ENCODE results near the gene SPATA22. TPM values are rescaled to one million over a fixed set of nuclear protein-coding genes. Genes with fewer than 3 reads are reported as not detected.

SPATA22 gene
- total RNA-seq, 2 donors from 2014 or later, result not detected

DNA sequence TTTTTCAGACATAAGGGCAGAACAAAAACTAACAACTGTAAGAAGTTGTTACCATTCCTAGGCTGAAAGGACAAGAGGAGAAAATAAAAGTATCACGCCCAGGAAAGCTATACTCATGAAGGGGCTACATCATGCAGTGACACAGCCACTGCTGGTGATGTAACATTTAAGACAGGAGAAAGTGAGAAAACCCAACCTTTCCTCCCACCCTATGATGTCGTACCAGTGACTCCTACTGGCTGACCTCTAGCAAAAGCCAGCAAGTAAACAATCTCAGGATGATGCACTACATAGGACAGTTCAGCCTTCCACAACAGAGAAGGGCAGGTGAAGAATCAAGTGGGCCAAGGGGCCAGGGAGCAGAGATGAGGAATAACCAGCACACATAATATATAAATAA, 24.0 kb downstream of the SPATA22 start:
- no peak overlapping the region for H3K4me3 ChIP-seq (ENCODE audit: low read length)
- TF ChIP-seq, protein P1, sequence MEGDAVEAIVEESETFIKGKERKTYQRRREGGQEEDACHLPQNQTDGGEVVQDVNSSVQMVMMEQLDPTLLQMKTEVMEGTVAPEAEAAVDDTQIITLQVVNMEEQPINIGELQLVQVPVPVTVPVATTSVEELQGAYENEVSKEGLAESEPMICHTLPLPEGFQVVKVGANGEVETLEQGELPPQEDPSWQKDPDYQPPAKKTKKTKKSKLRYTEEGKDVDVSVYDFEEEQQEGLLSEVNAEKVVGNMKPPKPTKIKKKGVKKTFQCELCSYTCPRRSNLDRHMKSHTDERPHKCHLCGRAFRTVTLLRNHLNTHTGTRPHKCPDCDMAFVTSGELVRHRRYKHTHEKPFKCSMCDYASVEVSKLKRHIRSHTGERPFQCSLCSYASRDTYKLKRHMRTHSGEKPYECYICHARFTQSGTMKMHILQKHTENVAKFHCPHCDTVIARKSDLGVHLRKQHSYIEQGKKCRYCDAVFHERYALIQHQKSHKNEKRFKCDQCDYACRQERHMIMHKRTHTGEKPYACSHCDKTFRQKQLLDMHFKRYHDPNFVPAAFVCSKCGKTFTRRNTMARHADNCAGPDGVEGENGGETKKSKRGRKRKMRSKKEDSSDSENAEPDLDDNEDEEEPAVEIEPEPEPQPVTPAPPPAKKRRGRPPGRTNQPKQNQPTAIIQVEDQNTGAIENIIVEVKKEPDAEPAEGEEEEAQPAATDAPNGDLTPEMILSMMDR (conservative IDR thresholded peaks at IDR 0.05), result peak; percentile 59
- DNase-seq, result peak; percentile 76
- H3K36me3 ChIP-seq (ENCODE audit: control insufficient read depth, insufficient read depth, low read length), result no peaks in the 10 kb centered on the region
- Mint-ChIP-seq H3K27me3 (ENCODE audit: insufficient read depth) (peaks cover 2% of the 10 kb centered on the region), H3K9me3 (no peaks in the 10 kb centered on the region), H3K27ac (no peak overlapping the region), H3K4me3 (no peak overlapping the region), H3K36me3 (ENCODE audit: low read depth) (no peaks in the 10 kb centered on the region), H3K4me1 (no peaks in the 10 kb centered on the region)
- H3K9ac ChIP-seq (ENCODE audit: extremely low read depth, low read length, poor library complexity, severe bottlenecking), result no peak overlapping the region
- H3K9me3 ChIP-seq (ENCODE audit: control insufficient read depth, low read length), result no peaks in the 10 kb centered on the region
- WGBS, 2 experiments (ENCODE audit: insufficient coverage in 1 of 2, insufficient read length in 1 of 2), result 57 to 61% methylated on average over 2 of the region's 2 CpGs
- no peak overlapping the region for H3K27ac ChIP-seq (ENCODE audit: low read depth, low read length)
- H3K27me3 ChIP-seq (ENCODE audit: control insufficient read depth, insufficient read depth, low read length, poor library complexity, severe bottlenecking), result no peaks in the 10 kb centered on the region
- no peaks in the 10 kb centered on the region for H3K4me1 ChIP-seq (ENCODE audit: control insufficient read depth, insufficient read depth, low read length)

DNA sequence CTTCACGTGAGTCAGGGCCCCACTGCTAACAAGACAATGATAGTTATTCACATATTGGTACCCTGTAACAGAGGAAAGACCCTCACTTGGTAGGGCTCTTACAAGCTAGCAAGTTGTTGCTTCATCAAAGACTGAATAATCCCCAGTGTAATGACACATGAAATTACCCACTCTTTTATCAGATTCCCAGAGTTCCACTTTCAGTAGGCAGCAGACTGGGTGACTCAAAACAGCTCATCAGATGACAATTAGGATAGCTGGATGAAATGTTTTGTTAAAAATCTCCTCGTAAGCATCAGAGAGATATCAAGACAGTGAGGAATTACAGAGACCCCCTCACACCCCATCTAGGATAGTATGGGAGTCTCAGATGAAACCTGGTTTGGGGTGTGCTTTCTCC, 31.2 kb downstream of the SPATA22 start:
- no peaks in the 10 kb centered on the region for H3K4me1 ChIP-seq (ENCODE audit: control insufficient read depth, insufficient read depth, low read length)
- peaks cover 2% of the 10 kb centered on the region for H3K27me3 Mint-ChIP-seq (ENCODE audit: insufficient read depth)
- H3K36me3 Mint-ChIP-seq (ENCODE audit: low read depth), result no peaks in the 10 kb centered on the region
- H3K4me3 Mint-ChIP-seq, result no peak overlapping the region
- no peaks in the 10 kb centered on the region for H3K9me3 ChIP-seq (ENCODE audit: control insufficient read depth, low read length)
- H3K36me3 ChIP-seq (ENCODE audit: control insufficient read depth, insufficient read depth, low read length), result no peaks in the 10 kb centered on the region
- WGBS, 2 experiments (ENCODE audit: insufficient coverage in 1 of 2, insufficient read length in 1 of 2), result 60 to 81% methylated on average over 1 of the region's 2 CpGs
- H3K27ac Mint-ChIP-seq, result no peak overlapping the region
- DNase-seq, result no peak
- no peaks in the 10 kb centered on the region for H3K9me3 Mint-ChIP-seq
- H3K4me1 Mint-ChIP-seq, result no peaks in the 10 kb centered on the region
- TF ChIP-seq, protein P1 (conservative IDR thresholded peaks at IDR 0.05), result no peak
- H3K27ac ChIP-seq (ENCODE audit: low read depth, low read length), result no peak overlapping the region
- H3K4me3 ChIP-seq (ENCODE audit: low read length), result no peak overlapping the region
- no peak overlapping the region for H3K9ac ChIP-seq (ENCODE audit: extremely low read depth, low read length, poor library complexity, severe bottlenecking)
- H3K27me3 ChIP-seq (ENCODE audit: control insufficient read depth, insufficient read depth, low read length, poor library complexity, severe bottlenecking), result no peaks in the 10 kb centered on the region

DNA sequence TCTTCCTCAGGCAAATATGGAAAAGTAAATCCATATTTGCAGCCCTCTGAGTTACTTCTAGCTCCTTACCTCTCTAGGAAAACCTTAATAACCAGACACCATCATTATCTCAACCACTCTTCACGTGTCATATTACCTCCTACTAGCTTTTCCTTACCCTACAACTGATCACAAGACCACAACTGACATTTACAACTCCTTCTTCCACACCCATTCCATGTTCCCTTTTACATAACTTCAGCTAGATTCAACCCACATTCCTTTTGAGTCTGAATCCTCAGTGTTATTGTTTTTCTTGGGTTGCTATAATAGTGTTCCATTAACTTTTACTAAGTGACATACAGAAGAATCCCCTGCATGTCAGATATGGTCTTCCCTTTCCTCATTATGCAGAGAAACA, 33.3 kb downstream of the SPATA22 start:
- no peaks in the 10 kb centered on the region for H3K9me3 ChIP-seq (ENCODE audit: control insufficient read depth, low read length)
- no peak overlapping the region for H3K27ac ChIP-seq (ENCODE audit: low read depth, low read length)
- no peak overlapping the region for H3K9ac ChIP-seq (ENCODE audit: extremely low read depth, low read length, poor library complexity, severe bottlenecking)
- H3K27ac Mint-ChIP-seq, result no peak overlapping the region
- H3K4me3 ChIP-seq (ENCODE audit: low read length), result no peak overlapping the region
- no peaks in the 10 kb centered on the region for H3K27me3 ChIP-seq (ENCODE audit: control insufficient read depth, insufficient read depth, low read length, poor library complexity, severe bottlenecking)
- H3K36me3 Mint-ChIP-seq (ENCODE audit: low read depth), result no peaks in the 10 kb centered on the region
- no peak overlapping the region for H3K4me3 Mint-ChIP-seq
- peaks cover 3% of the 10 kb centered on the region for H3K9me3 Mint-ChIP-seq
- TF ChIP-seq, protein P1 (conservative IDR thresholded peaks at IDR 0.05), result no peak
- H3K4me1 Mint-ChIP-seq, result no peaks in the 10 kb centered on the region
- H3K4me1 ChIP-seq (ENCODE audit: control insufficient read depth, insufficient read depth, low read length), result no peaks in the 10 kb centered on the region
- DNase-seq, result no peak
- H3K27me3 Mint-ChIP-seq (ENCODE audit: insufficient read depth), result no peaks in the 10 kb centered on the region
- no peaks in the 10 kb centered on the region for H3K36me3 ChIP-seq (ENCODE audit: control insufficient read depth, insufficient read depth, low read length)
- WGBS, 2 experiments (ENCODE audit: insufficient coverage in 1 of 2, insufficient read length in 1 of 2), result 45 to 73% methylated on average over 1 of the region's 1 CpG

Measured in endodermal cell (in vitro differentiated cells).